Breast epithelium (tissue), 4 donors: ENCODE measurements around the gene TCFL5. TPM values are rescaled to one million over a fixed set of nuclear protein-coding genes. Genes with fewer than 3 reads are reported as not detected.

ENCODE experiments used
- DNase-seq, 2 donors: peaks; one replicate each; pipeline ENCODE4 v3.0.0-alpha.2; 2019; ENCODE audit warnings: low spot score in 2 of 2
- H3K27ac ChIP-seq, 2 donors: fragments of 200-600 bp; sonication (generic) in 1 of 2; one replicate each; pipeline ENCODE4 v1.5.1; 2016 to 2019; ENCODE audit warnings: mild to moderate bottlenecking in 1 of 2
- H3K27me3 ChIP-seq, 2 donors: fragments of 200-600 bp; sonication (generic) in 1 of 2; one replicate each; pipeline versions ENCODE4 v1.5.1 to v1.6.0; 2017 to 2019; ENCODE audit warnings: control low read depth in 1 of 2, mild to moderate bottlenecking in 1 of 2
- H3K36me3 ChIP-seq: fragments of 200-600 bp; one replicate; pipeline ENCODE4 v1.5.1; 2019
- H3K4me1 ChIP-seq, 2 donors: fragments of 200-600 bp; sonication (generic); one replicate each; pipeline ENCODE4 v1.5.1; 2016 to 2019; ENCODE audit warnings: control low read depth in 1 of 2
- H3K4me3 ChIP-seq, 3 donors: fragments of 200-600 bp; sonication (generic); 1 replicate in 2 of 3; 2 replicates in 1 of 3; pipeline ENCODE4 v1.5.1; 2016 to 2019; ENCODE audit warnings: mild to moderate bottlenecking in 3 of 3, moderate library complexity in 2 of 3
- H3K9me3 ChIP-seq, 2 donors: fragments of 200-600 bp; sonication (generic) in 1 of 2; one replicate each; pipeline ENCODE4 v1.5.1; 2016 to 2019; ENCODE audit warnings: control low read depth in 1 of 2
- CTCF ChIP-seq, 3 donors: fragments of 450-650 bp; IDR thresholded peaks; one replicate each; pipeline ENCODE4 v1.5.1; 2016 to 2017; ENCODE audit warnings: antibody characterized with exemption in 3 of 3, mild to moderate bottlenecking in 3 of 3, moderate library complexity in 3 of 3
- POLR2A ChIP-seq: fragments of 450-650 bp; IDR thresholded peaks from one replicate; pipeline ENCODE4 v1.6.1; 2016; ENCODE audit warnings: antibody characterized with exemption, mild to moderate bottlenecking, moderate library complexity
- POLR2AphosphoS5 ChIP-seq, 3 donors: sonication (generic); formaldehyde crosslinking; IDR thresholded peaks; one replicate each; pipeline ENCODE4 v1.6.1; 2017; ENCODE audit warnings: antibody characterized with exemption in 3 of 3
- intact Hi-C: fragments of 100-400 bp; cut with DNase I; formaldehyde crosslinking; loops from one replicate; pipeline ENCODE4 v1.15.1; 2023; ENCODE audit warnings: low total_unique reads
- total RNA-seq, 3 donors: library from RNA; depleted of rRNA; stranded (reverse); fragments of >200 nt; gene quantifications; one replicate each; pipeline ENCODE4 v1.1.0, GENCODE V29; 2016

TCFL5 gene
- total RNA-seq, 3 donors from 2014 or later = 7.8 to 21.0 (median 12.5) TPM

GRCh38 chr20:62807444-62808210 lies 54.0 kb downstream of the TCFL5 start:
- Histone ChIP-seq H3K9me3 (no peaks in the 10 kb centered on the region), H3K27me3 (no peaks in the 10 kb centered on the region), H3K4me3 (no peak overlapping the region), H3K36me3 (peaks cover 7% of the 10 kb centered on the region), H3K27ac (no peak overlapping the region), H3K4me1 (peaks cover 12% of the 10 kb centered on the region in 2 donors)
- TF ChIP-seq CTCF (IDR thresholded peaks at IDR 0.05) = no peak
- no peak for TF ChIP-seq POLR2A
- TF ChIP-seq POLR2AphosphoS5 (IDR thresholded peaks at IDR 0.05) = no peak
- no peak for DNase-seq
- intact Hi-C loops = no loop called here

DNA sequence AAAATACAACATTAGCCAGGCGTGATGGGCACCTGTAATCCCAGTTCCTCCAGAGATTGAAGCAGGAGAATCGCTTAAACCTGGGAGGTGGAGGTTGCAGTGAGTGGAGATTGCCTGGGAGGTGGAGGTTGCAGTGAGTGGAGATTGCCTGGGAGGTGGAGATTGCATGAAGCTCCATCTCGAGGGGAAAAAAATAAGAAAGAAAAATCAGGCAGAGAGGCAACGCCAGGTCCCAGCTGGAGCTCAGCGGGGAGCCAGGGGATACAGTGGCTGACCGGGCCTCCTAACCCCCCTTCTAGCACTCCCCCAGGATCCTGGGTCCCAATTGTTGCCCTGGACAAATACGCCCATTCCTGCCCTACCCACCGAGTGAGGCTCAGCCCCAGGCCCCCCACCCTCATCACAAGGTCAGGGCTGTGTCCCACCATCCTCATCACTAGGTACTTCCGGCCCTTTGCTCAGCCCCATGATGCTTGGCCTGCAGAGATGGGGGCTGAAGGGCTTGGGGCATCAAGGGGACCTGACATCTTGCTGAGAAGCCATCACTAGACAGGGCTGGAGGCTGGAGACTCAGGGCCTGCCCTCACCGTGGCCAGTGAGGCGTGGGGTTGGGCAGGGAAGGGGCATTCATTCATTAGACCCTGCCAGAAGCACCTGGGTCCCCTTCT lies 55.1 kb downstream of the TCFL5 start:
- peaks cover 7% of the 10 kb centered on the region for H3K36me3 ChIP-seq
- peak overlapping the region; percentile 15 to 87 for H3K27ac ChIP-seq

GRCh38 chr20:62805711-62806382 lies 55.8 kb downstream of the TCFL5 start:
- Histone ChIP-seq H3K27ac (peak overlapping the region; percentile 86 to 87), H3K4me3 (peak overlapping the region; percentile 87 to 99 (median 98)), H3K27me3 (no peaks in the 10 kb centered on the region), H3K9me3 (no peaks in the 10 kb centered on the region), H3K4me1 (peaks cover 12% of the 10 kb centered on the region in 2 donors), H3K36me3 (peaks cover 7% of the 10 kb centered on the region)
- no peak for DNase-seq
- TF ChIP-seq POLR2A = no peak
- TF ChIP-seq CTCF (IDR thresholded peaks at IDR 0.05) = no peak
- TF ChIP-seq POLR2AphosphoS5 (IDR thresholded peaks at IDR 0.05) = no peak
- intact Hi-C loops = no loop called here

More for the DNA sequence above, 55.1 kb downstream of the TCFL5 start:
- H3K4me3 ChIP-seq = peak overlapping the region; percentile 87 to 99 (median 98)
- H3K9me3 ChIP-seq = no peaks in the 10 kb centered on the region
- H3K4me1 ChIP-seq = peaks cover 12% of the 10 kb centered on the region in 2 donors
- no peak for DNase-seq
- TF ChIP-seq POLR2AphosphoS5 (IDR thresholded peaks at IDR 0.05) (no peak), POLR2A (no peak), CTCF (IDR thresholded peaks at IDR 0.05) (no peak)
- intact Hi-C loops = no loop called here
- H3K27me3 ChIP-seq = no peaks in the 10 kb centered on the region

DNA sequence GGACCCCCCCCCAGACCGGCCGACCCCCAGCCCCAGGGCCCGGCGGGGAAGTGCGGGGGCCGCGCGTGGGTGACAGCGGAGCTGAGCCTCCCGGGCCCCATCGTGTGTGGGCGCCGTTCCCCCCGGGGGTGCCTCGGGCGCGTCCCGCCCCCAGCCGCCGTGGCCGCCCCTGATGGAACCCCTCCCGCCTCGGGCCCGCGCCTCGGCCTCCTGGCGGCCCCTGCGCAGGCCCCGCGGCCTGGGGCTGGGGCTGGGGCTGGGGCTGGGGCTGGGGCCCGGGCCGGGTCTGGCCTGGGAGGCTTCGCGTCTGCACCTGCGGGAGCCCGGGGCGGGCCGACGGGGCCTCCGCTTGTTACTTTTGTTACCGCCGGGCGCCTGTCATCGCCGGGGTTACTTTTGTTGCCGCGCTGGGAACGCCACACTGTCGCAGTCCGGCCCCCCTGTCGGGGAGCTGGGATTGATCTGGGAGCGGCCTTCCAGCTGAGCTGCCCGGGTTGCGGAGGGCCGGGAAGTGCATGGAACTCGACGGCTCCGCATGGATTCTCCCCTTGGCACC lies 56.4 kb downstream of the TCFL5 start:
- no peak for DNase-seq
- peaks cover 12% of the 10 kb centered on the region in 2 donors for H3K4me1 ChIP-seq
- peaks cover 7% of the 10 kb centered on the region for H3K36me3 ChIP-seq
- H3K9me3 ChIP-seq = no peaks in the 10 kb centered on the region
- intact Hi-C loops = no loop called here
- H3K27me3 ChIP-seq = no peaks in the 10 kb centered on the region
- TF ChIP-seq POLR2A (no peak), CTCF (IDR thresholded peaks at IDR 0.05) (no peak), POLR2AphosphoS5 (IDR thresholded peaks at IDR 0.05) (no peak)
- peak overlapping the region; percentile 87 to 99 (median 98) for H3K4me3 ChIP-seq
- peak overlapping the region; percentile 86 to 87 for H3K27ac ChIP-seq
